ENCODE data around the gene MYH15.

Gene MYH15

GRCh38 chr3:108511490-108511889 is 1.1 kb upstream of the MYH15 start:
- no peak overlapping the region for H2BK12ac ChIP-seq (ENCODE audit: low read length in 2 of 2)
- H3K23ac ChIP-seq (ENCODE audit: low read length in 2 of 2) = no peak overlapping the region
- no peak overlapping the region for H2BK15ac ChIP-seq (ENCODE audit: low read depth, poor library complexity, severe bottlenecking)
- no peaks in the 10 kb centered on the region for H3K4me1 ChIP-seq (ENCODE audit: control insufficient read depth, insufficient read depth, low read depth, low read length)
- H4K91ac ChIP-seq (ENCODE audit: low read length) = no peak overlapping the region
- H2AFZ ChIP-seq (ENCODE audit: low read depth, low read length) = no peak overlapping the region
- H3K27me3 ChIP-seq (ENCODE audit: control insufficient read depth in 1 of 2, insufficient read depth in 1 of 2, low read length in 2 of 2) = no peaks in the 10 kb centered on the region
- no peaks in the 10 kb centered on the region for H3K9me3 ChIP-seq (ENCODE audit: control insufficient read depth, low read length)
- no peak overlapping the region for H2BK5ac ChIP-seq (ENCODE audit: low read depth, low read length, poor library complexity, severe bottlenecking)
- no peak overlapping the region for H3K4me2 ChIP-seq (ENCODE audit: low read length, poor library complexity, severe bottlenecking)
- no peak overlapping the region for H3K27ac ChIP-seq (ENCODE audit: low read length, poor library complexity, severe bottlenecking)
- no peak overlapping the region for H3K18ac ChIP-seq (ENCODE audit: low read depth in 1 of 2, low read length in 2 of 2)
- no peak for DNase-seq
- no peak overlapping the region for H2AK5ac ChIP-seq (ENCODE audit: low read length, severe bottlenecking)
- no peak overlapping the region for H4K8ac ChIP-seq (ENCODE audit: low read length)
- H3K14ac ChIP-seq (ENCODE audit: low read length in 2 of 2) = no peak overlapping the region
- H3K79me1 ChIP-seq (replicated peaks; ENCODE audit: low read length, poor library complexity, severe bottlenecking) = no peaks in the 10 kb centered on the region
- H3K4ac ChIP-seq (ENCODE audit: low read depth in 1 of 2, low read length in 2 of 2) = no peak overlapping the region
- H3K36me3 ChIP-seq (ENCODE audit: control insufficient read depth in 1 of 2, insufficient read depth in 2 of 2, low read depth in 1 of 2, low read length in 2 of 2) = no peaks in the 10 kb centered on the region
- no peak overlapping the region for H3K9ac ChIP-seq (ENCODE audit: low read length)
- no peak overlapping the region for H2BK120ac ChIP-seq (ENCODE audit: low read depth, low read length)
- no peak overlapping the region for H3K4me3 ChIP-seq (ENCODE audit: insufficient read depth in 1 of 2, low read depth in 1 of 2, low read length in 2 of 2)

GRCh38 chr3:108511055-108511454 is 659 bp upstream of the MYH15 start:
- H3K27ac ChIP-seq (ENCODE audit: low read length, poor library complexity, severe bottlenecking) = no peak overlapping the region
- no peak overlapping the region for H3K4me2 ChIP-seq (ENCODE audit: low read length, poor library complexity, severe bottlenecking)
- H3K23ac ChIP-seq (ENCODE audit: low read length in 2 of 2) = no peak overlapping the region
- H3K14ac ChIP-seq (ENCODE audit: low read length in 2 of 2) = no peak overlapping the region
- H3K9me3 ChIP-seq (ENCODE audit: control insufficient read depth, low read length) = no peaks in the 10 kb centered on the region
- H2AFZ ChIP-seq (ENCODE audit: low read depth, low read length) = no peak overlapping the region
- no peak overlapping the region for H2BK120ac ChIP-seq (ENCODE audit: low read depth, low read length)
- no peak for DNase-seq
- no peak overlapping the region for H2AK5ac ChIP-seq (ENCODE audit: low read length, severe bottlenecking)
- H3K27me3 ChIP-seq (ENCODE audit: control insufficient read depth in 1 of 2, insufficient read depth in 1 of 2, low read length in 2 of 2) = no peaks in the 10 kb centered on the region
- H3K79me1 ChIP-seq (replicated peaks; ENCODE audit: low read length, poor library complexity, severe bottlenecking) = no peaks in the 10 kb centered on the region
- no peaks in the 10 kb centered on the region for H3K4me1 ChIP-seq (ENCODE audit: control insufficient read depth, insufficient read depth, low read depth, low read length)
- no peak overlapping the region for H4K91ac ChIP-seq (ENCODE audit: low read length)
- H2BK5ac ChIP-seq (ENCODE audit: low read depth, low read length, poor library complexity, severe bottlenecking) = no peak overlapping the region
- H3K36me3 ChIP-seq (ENCODE audit: control insufficient read depth in 1 of 2, insufficient read depth in 2 of 2, low read depth in 1 of 2, low read length in 2 of 2) = no peaks in the 10 kb centered on the region
- no peak overlapping the region for H3K18ac ChIP-seq (ENCODE audit: low read depth in 1 of 2, low read length in 2 of 2)
- H4K8ac ChIP-seq (ENCODE audit: low read length) = no peak overlapping the region
- H2BK15ac ChIP-seq (ENCODE audit: low read depth, poor library complexity, severe bottlenecking) = no peak overlapping the region
- 95% methylated on average over 4 of the region's 4 CpGs for WGBS
- H3K4me3 ChIP-seq (ENCODE audit: insufficient read depth in 1 of 2, low read depth in 1 of 2, low read length in 2 of 2) = no peak overlapping the region
- no peak overlapping the region for H3K9ac ChIP-seq (ENCODE audit: low read length)
- no peak overlapping the region for H2BK12ac ChIP-seq (ENCODE audit: low read length in 2 of 2)
- no peak overlapping the region for H3K4ac ChIP-seq (ENCODE audit: low read depth in 1 of 2, low read length in 2 of 2)

GRCh38 chr3:108509871-108510270 is 525 bp downstream of the MYH15 start:
- H4K91ac ChIP-seq (ENCODE audit: low read length) = no peak overlapping the region
- H2AFZ ChIP-seq (ENCODE audit: low read depth, low read length) = no peak overlapping the region
- H2BK12ac ChIP-seq (ENCODE audit: low read length in 2 of 2) = no peak overlapping the region
- no peak overlapping the region for H3K4ac ChIP-seq (ENCODE audit: low read depth in 1 of 2, low read length in 2 of 2)
- WGBS = 88% methylated on average over 2 of the region's 2 CpGs
- H2AK5ac ChIP-seq (ENCODE audit: low read length, severe bottlenecking) = no peak overlapping the region
- H3K4me2 ChIP-seq (ENCODE audit: low read length, poor library complexity, severe bottlenecking) = no peak overlapping the region
- H3K18ac ChIP-seq (ENCODE audit: low read depth in 1 of 2, low read length in 2 of 2) = no peak overlapping the region
- no peak overlapping the region for H3K14ac ChIP-seq (ENCODE audit: low read length in 2 of 2)
- no peak overlapping the region for H2BK120ac ChIP-seq (ENCODE audit: low read depth, low read length)
- H3K9ac ChIP-seq (ENCODE audit: low read length) = no peak overlapping the region
- DNase-seq = no peak
- H3K4me3 ChIP-seq (ENCODE audit: insufficient read depth in 1 of 2, low read depth in 1 of 2, low read length in 2 of 2) = no peak overlapping the region
- H3K27me3 ChIP-seq (ENCODE audit: control insufficient read depth in 1 of 2, insufficient read depth in 1 of 2, low read length in 2 of 2) = no peaks in the 10 kb centered on the region
- H4K8ac ChIP-seq (ENCODE audit: low read length) = no peak overlapping the region
- H2BK15ac ChIP-seq (ENCODE audit: low read depth, poor library complexity, severe bottlenecking) = no peak overlapping the region
- H3K9me3 ChIP-seq (ENCODE audit: control insufficient read depth, low read length) = no peaks in the 10 kb centered on the region
- H2BK5ac ChIP-seq (ENCODE audit: low read depth, low read length, poor library complexity, severe bottlenecking) = no peak overlapping the region
- no peaks in the 10 kb centered on the region for H3K4me1 ChIP-seq (ENCODE audit: control insufficient read depth, insufficient read depth, low read depth, low read length)
- H3K36me3 ChIP-seq (ENCODE audit: control insufficient read depth in 1 of 2, insufficient read depth in 2 of 2, low read depth in 1 of 2, low read length in 2 of 2) = no peaks in the 10 kb centered on the region
- no peaks in the 10 kb centered on the region for H3K79me1 ChIP-seq (replicated peaks; ENCODE audit: low read length, poor library complexity, severe bottlenecking)
- no peak overlapping the region for H3K27ac ChIP-seq (ENCODE audit: low read length, poor library complexity, severe bottlenecking)
- no peak overlapping the region for H3K23ac ChIP-seq (ENCODE audit: low read length in 2 of 2)

- Histone ChIP-seq H2BK15ac (ENCODE audit: low read depth, poor library complexity, severe bottlenecking) (no peak overlapping the region), H4K8ac (ENCODE audit: low read length) (no peak overlapping the region), H3K27ac (ENCODE audit: low read length, poor library complexity, severe bottlenecking) (no peak overlapping the region), H3K36me3 (ENCODE audit: control insufficient read depth in 1 of 2, insufficient read depth in 2 of 2, low read depth in 1 of 2, low read length in 2 of 2) (no peaks in the 10 kb centered on the region), H2BK5ac (ENCODE audit: low read depth, low read length, poor library complexity, severe bottlenecking) (no peak overlapping the region), H3K27me3 (ENCODE audit: control insufficient read depth in 1 of 2, insufficient read depth in 1 of 2, low read length in 2 of 2) (no peaks in the 10 kb centered on the region), H3K79me1 (replicated peaks; ENCODE audit: low read length, poor library complexity, severe bottlenecking) (no peaks in the 10 kb centered on the region), H3K18ac (ENCODE audit: low read depth in 1 of 2, low read length in 2 of 2) (no peak overlapping the region), H3K4me1 (ENCODE audit: control insufficient read depth, insufficient read depth, low read depth, low read length) (no peaks in the 10 kb centered on the region), H2AK5ac (ENCODE audit: low read length, severe bottlenecking) (no peak overlapping the region), H2BK120ac (ENCODE audit: low read depth, low read length) (no peak overlapping the region), H3K14ac (ENCODE audit: low read length in 2 of 2) (no peak overlapping the region), H4K91ac (ENCODE audit: low read length) (no peak overlapping the region), H3K23ac (ENCODE audit: low read length in 2 of 2) (no peak overlapping the region), H3K4ac (ENCODE audit: low read depth in 1 of 2, low read length in 2 of 2) (no peak overlapping the region), H3K4me3 (ENCODE audit: insufficient read depth in 1 of 2, low read depth in 1 of 2, low read length in 2 of 2) (no peak overlapping the region), H2BK12ac (ENCODE audit: low read length in 2 of 2) (no peak overlapping the region), H3K9ac (ENCODE audit: low read length) (no peak overlapping the region), H3K9me3 (ENCODE audit: control insufficient read depth, low read length) (no peaks in the 10 kb centered on the region), H3K4me2 (ENCODE audit: low read length, poor library complexity, severe bottlenecking) (no peak overlapping the region), H2AFZ (ENCODE audit: low read depth, low read length) (no peak overlapping the region)
- 100% methylated on average over 1 of the region's 3 CpGs for WGBS
- DNase-seq = no peak
These were observed 1.1 kb downstream of the MYH15 start for GRCh38 chr3:108509263-108509662.
